ENCODE measurements around the gene TEN1. TPM values are rescaled to one million over a fixed set of nuclear protein-coding genes. Genes with fewer than 3 reads are reported as not detected.

Gene TEN1
- total RNA-seq, 1 donor, result 23.2 TPM

- Histone ChIP-seq H2AFZ (ENCODE audit: low read length) (no peak overlapping the region), H3K36me3 (ENCODE audit: insufficient read depth, low read length) (no peaks in the 10 kb centered on the region), H3K4me1 (ENCODE audit: insufficient read depth, low read length) (no peaks in the 10 kb centered on the region), H3K27me3 (ENCODE audit: insufficient read depth, low read length) (peaks cover 2% of the 10 kb centered on the region), H4K20me1 (ENCODE audit: insufficient read depth, low read length) (no peaks in the 10 kb centered on the region), H3K79me2 (ENCODE audit: insufficient read depth, low read length) (no peaks in the 10 kb centered on the region), H3K27ac (ENCODE audit: low read depth, low read length) (no peak overlapping the region), H3K4me2 (ENCODE audit: insufficient read depth, low read length) (no peak overlapping the region), H3K9me3 (ENCODE audit: low read depth, low read length) (no peaks in the 10 kb centered on the region), H3K4me3 (ENCODE audit: insufficient read depth, low read length) (no peak overlapping the region)
- TF ChIP-seq, protein P1, sequence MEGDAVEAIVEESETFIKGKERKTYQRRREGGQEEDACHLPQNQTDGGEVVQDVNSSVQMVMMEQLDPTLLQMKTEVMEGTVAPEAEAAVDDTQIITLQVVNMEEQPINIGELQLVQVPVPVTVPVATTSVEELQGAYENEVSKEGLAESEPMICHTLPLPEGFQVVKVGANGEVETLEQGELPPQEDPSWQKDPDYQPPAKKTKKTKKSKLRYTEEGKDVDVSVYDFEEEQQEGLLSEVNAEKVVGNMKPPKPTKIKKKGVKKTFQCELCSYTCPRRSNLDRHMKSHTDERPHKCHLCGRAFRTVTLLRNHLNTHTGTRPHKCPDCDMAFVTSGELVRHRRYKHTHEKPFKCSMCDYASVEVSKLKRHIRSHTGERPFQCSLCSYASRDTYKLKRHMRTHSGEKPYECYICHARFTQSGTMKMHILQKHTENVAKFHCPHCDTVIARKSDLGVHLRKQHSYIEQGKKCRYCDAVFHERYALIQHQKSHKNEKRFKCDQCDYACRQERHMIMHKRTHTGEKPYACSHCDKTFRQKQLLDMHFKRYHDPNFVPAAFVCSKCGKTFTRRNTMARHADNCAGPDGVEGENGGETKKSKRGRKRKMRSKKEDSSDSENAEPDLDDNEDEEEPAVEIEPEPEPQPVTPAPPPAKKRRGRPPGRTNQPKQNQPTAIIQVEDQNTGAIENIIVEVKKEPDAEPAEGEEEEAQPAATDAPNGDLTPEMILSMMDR (IDR thresholded peaks at IDR 0.05; ENCODE audit: extremely low read depth, low read depth, low read length), result no peak
- DNase-seq (ENCODE audit: insufficient read length, low spot score, missing footprints), result peak; percentile 74
Observed at GRCh38 chr17:76014925-76015261, 35.9 kb downstream of the TEN1 start.

DNA sequence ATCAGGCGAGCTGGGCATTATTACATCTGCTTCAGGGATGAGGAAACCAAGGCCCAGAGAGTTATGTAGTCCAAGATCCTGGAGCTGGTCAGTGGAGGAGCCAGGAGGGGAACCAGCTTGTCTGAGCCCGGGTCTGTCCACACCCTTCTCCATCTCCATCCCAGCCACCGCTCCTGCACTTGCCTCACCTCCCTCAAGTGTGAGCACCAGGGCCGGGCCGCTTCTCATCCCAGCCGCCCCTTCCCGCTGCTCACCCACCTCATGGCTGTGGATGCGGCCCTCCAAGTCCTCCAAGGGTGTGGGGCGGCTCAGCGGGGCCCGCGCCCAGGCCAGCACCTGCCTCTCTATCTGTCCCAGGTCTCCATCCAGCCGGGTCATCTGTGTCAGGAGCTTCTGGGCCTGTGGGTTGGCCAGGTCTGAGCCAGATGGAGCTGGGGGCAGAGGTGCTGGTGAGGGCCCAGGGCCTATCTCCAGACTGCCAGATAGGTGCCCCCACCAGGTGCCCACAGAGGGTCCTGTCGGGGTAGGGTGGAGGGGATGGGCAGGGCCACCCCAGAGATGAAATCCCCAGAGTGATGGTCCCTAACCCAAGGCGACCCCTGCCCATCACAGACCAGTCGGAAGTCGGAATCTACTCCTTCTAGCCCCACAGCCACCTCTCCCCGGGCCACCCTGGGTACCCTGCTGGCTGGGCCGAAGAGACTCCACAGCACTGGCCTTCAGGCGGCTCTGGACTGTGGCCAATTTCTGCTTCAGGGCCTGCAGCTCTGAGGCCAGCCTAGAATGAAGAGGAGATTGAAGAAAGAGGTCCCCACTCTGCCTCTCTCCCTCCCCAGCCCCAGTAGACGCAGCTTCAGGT is 38.7 kb downstream of the TEN1 start:
- Histone ChIP-seq H3K36me3 (ENCODE audit: insufficient read depth, low read length) (no peaks in the 10 kb centered on the region), H3K27ac (ENCODE audit: low read depth, low read length) (no peak overlapping the region), H3K4me2 (ENCODE audit: insufficient read depth, low read length) (no peak overlapping the region), H3K79me2 (ENCODE audit: insufficient read depth, low read length) (no peaks in the 10 kb centered on the region), H3K9me3 (ENCODE audit: low read depth, low read length) (no peaks in the 10 kb centered on the region), H2AFZ (ENCODE audit: low read length) (no peak overlapping the region), H3K27me3 (ENCODE audit: insufficient read depth, low read length) (peaks cover 8% of the 10 kb centered on the region), H3K4me3 (ENCODE audit: insufficient read depth, low read length) (no peak overlapping the region), H4K20me1 (ENCODE audit: insufficient read depth, low read length) (no peaks in the 10 kb centered on the region), H3K4me1 (ENCODE audit: insufficient read depth, low read length) (no peaks in the 10 kb centered on the region)
- peak; percentile 65 for DNase-seq (ENCODE audit: insufficient read length, low spot score, missing footprints)
- TF ChIP-seq, protein P1 (IDR thresholded peaks at IDR 0.05; ENCODE audit: extremely low read depth, low read depth, low read length), result no peak

GRCh38 chr17:76018340-76018680 is 39.3 kb downstream of the TEN1 start:
- Histone ChIP-seq H3K4me3 (ENCODE audit: insufficient read depth, low read length) (no peak overlapping the region), H3K36me3 (ENCODE audit: insufficient read depth, low read length) (no peaks in the 10 kb centered on the region), H2AFZ (ENCODE audit: low read length) (no peak overlapping the region), H3K4me2 (ENCODE audit: insufficient read depth, low read length) (no peak overlapping the region), H3K27ac (ENCODE audit: low read depth, low read length) (no peak overlapping the region), H3K4me1 (ENCODE audit: insufficient read depth, low read length) (no peaks in the 10 kb centered on the region), H3K79me2 (ENCODE audit: insufficient read depth, low read length) (no peaks in the 10 kb centered on the region), H3K27me3 (ENCODE audit: insufficient read depth, low read length) (peaks cover 8% of the 10 kb centered on the region), H4K20me1 (ENCODE audit: insufficient read depth, low read length) (no peaks in the 10 kb centered on the region), H3K9me3 (ENCODE audit: low read depth, low read length) (no peaks in the 10 kb centered on the region)
- DNase-seq (ENCODE audit: insufficient read length, low spot score, missing footprints), result peak; percentile 26
- TF ChIP-seq, protein P1 (IDR thresholded peaks at IDR 0.05; ENCODE audit: extremely low read depth, low read depth, low read length), result no peak

GRCh38 chr17:76018801-76019200 is 39.8 kb downstream of the TEN1 start:
- Histone ChIP-seq H3K36me3 (ENCODE audit: insufficient read depth, low read length) (no peaks in the 10 kb centered on the region), H3K4me1 (ENCODE audit: insufficient read depth, low read length) (no peaks in the 10 kb centered on the region), H2AFZ (ENCODE audit: low read length) (no peak overlapping the region), H3K4me2 (ENCODE audit: insufficient read depth, low read length) (no peak overlapping the region), H3K27ac (ENCODE audit: low read depth, low read length) (no peak overlapping the region), H3K4me3 (ENCODE audit: insufficient read depth, low read length) (no peak overlapping the region), H3K27me3 (ENCODE audit: insufficient read depth, low read length) (peaks cover 8% of the 10 kb centered on the region), H3K79me2 (ENCODE audit: insufficient read depth, low read length) (no peaks in the 10 kb centered on the region), H4K20me1 (ENCODE audit: insufficient read depth, low read length) (no peaks in the 10 kb centered on the region), H3K9me3 (ENCODE audit: low read depth, low read length) (no peaks in the 10 kb centered on the region)
- DNase-seq (ENCODE audit: insufficient read length, low spot score, missing footprints), result peak; percentile 39
- TF ChIP-seq, protein P1 (IDR thresholded peaks at IDR 0.05; ENCODE audit: extremely low read depth, low read depth, low read length), result no peak
